Fibroblast of skin of scalp (primary cell): ENCODE results near the gene HECW1.

Experiments used
- DNase-seq: peaks from one replicate; pipeline ENCODE4 v3.0.0-alpha.2; 2013

HECW1 gene

DNA sequence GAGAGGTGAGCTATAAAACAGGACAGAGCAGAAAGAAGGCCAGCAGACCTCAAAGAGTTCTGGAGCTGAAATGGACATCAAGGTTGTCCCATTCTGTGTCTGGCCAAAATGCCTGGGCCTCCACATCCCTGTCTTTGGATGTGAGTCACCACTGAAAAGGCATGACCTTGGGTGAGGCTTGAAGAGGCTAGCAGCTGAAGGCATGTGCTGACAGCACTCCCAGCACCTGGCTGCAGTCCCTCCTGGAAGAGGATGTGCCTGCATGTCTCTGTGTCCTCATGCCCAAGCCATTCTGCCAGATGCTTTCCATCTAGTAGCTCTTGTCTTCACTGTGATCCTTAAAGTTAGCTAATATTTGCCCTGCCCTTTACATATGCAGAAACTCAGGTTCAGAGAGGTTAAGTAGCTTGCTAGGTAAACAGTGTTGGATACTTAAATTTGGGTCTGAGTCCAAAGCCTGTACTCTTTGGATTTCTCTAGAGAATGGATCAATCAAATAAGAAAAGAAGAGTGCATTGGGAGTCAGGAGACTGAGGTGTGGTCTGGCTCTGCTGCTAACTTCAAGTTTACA, 35.8 kb downstream of the HECW1 start:
- DNase-seq: no peak

DNA sequence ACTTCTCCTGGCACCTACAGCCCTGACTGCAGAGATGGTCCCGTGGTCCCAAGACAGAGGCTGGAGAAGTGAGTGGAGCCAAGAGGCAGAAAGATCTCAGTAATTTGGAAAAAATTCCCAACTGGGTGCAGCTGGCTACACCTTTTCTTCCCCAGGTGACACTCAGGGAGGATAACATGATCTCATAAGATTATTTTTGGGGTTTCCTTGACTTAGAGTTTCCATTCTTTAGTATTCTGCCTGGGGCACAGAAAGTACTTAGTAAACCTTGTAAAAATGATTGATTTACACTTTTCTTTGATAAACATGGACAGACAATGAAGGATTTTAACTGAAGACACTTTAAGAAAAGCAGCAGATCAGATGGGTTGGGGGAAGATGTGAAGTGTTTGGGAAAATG, 38.6 kb downstream of the HECW1 start:
- no peak for DNase-seq

DNA sequence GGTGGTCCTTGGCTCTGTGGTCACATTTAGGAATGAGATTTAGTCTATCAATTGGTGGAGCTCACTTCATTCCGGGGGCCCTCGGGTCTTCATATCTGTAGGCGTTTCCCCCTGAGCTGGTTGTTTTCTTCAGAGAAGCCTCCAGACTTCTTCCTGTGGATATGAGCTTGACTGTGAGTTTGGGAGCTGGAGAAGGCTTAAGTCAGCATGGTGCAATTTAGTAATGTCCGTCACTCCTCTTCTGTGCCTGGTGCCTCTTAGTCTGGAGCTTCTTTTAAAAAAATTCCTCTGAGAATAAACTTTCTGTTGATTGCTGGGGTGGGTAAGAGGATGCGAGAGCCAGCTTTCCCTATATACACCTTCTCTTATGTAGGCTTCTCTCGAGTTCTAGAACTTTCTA, 40.2 kb downstream of the HECW1 start:
- no peak for DNase-seq

DNA sequence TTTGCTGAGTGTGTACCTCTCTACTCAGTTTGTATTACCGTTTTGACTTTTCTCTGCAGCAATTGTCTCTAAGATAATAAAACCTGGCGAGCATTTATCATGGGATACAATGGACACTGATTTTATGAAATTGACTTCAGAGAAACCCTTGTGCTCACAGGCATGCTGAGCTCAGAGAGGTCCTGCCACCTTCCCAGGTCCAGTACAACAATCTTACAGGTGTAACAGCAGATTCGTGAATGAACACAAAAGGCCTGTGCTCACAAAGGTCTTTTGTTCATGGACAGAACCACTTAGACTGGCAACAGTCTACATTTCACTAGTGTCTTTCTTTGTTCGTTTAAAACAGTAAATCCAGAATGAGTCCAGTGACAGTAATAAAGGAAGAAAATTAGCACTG, 43.2 kb downstream of the HECW1 start:
- no peak for DNase-seq

DNA sequence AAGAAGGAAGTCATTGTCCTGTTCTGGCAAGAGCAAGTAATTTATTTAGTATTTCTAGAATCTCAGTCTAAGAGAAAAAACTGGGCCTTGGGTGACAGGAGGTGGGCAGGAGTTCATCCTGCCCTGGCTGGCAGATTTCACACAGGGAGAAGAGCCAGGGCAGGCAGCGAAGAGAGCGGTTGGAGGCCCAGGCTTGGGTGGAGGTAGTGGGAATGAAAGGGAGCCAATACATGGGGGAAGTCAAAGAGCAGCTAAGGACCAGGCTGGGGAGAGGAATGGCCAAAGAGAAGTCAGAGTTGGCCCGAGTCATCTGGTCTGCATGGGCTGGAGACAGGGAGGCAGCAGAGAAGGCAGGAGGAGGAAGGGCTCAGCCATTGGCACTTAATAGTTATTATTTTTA, 51.4 kb downstream of the HECW1 start:
- DNase-seq: no peak

DNA sequence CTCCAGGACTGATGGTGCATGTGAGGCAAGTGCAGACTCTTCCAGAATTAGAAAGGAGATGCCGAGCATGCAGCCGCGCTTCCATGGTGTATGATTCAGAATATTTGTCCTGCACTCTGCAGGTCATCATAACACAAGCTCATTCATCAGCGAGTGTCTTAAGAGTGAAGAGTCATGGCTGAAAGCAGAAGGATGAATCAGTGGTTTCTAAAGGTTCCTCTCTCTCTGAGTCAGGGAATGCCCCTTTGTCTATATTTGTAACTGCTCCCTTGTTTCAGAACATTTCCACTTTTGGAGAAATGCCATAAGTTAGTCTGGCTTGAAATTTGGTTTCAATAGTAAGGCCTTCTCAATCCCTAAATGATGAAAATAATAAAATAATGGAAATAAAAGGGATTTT, 52.3 kb downstream of the HECW1 start:
- DNase-seq: peak; percentile 96

DNA sequence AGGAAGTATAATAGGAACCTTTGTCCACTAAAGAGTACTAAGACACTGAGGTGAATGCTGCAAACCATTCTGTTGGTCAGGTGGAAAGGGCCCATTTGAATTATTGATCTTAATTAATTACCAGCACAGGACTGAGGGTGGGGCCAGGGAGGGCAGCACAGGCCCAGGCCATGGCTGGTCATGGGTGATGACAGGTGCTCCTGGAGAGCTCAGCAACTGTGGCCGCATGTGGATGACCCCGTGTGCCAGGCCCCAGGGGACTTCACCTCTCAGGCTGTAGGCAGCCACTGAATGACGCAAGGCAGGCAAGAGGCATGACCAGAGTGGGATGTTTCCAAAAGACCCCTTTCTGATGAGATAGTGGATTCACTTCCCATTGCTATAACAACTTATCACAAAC, 54.2 kb downstream of the HECW1 start:
- no peak for DNase-seq

DNA sequence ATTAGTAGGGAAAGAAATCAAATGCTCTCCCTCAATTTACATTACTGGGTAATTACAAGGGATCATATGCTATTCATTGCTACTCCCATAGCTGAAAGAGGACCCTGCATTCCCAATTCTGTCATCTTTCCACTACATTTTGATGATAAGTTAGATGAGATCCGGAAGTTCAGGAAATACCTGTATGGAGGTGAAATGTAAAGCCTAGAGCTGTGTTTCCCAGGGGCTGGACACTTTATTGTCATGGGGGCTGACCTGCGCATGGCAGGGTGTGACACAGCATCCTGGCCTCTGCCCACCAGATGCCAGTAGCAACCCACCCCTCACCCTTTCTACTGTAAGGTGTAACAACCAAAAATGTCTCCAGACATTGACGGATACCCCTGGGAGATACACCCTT, 56.6 kb downstream of the HECW1 start:
- DNase-seq: no peak

DNA sequence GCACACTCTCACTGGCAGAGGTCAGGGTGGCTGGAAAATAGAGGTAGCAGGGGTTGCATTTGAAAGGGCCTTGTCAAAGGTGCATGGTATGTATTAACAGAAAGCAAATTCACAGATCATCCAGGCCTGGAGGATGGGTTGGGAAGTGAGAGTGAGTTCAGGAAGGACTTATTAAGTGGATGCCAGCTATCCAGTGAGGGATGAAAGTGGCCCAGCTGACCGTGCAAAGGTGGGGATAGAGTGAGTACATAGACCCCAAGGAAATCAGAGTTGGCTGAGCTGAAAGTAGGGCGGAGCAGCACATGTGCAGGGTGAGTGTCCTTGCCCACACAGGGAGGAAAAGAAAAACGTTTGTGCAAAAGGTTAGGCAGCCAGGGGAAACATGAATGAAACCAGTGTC, 58.1 kb downstream of the HECW1 start:
- DNase-seq: no peak

DNA sequence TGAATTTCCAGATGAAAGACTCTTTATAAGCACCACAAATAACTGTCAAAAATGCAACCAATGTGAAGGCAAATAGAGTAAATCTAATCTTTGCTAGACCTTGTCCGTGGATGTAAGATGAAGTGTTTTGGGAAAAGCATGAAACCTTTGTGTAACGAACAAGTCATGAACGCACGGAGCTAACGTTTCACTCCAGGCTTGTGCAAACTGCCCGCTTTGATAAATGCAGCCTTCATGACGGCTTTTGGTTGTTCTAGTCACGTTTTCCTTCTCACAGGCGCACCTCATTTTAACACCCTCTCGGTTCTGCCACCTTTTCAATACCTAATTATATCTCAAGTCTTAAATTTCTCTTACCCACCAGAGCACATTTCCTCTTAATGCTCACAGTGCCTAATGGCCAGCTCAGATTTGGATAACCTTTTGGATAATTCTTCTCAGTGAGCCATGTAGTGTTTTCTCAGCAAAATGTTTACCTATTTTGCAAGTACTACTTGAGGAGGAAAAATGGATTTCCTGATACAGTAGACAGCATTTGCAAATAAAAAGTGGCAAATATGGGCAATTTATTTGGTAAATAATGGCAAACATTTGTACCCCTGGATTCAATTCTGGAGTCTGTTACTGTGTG, 63.2 kb downstream of the HECW1 start:
- no peak for DNase-seq

DNA sequence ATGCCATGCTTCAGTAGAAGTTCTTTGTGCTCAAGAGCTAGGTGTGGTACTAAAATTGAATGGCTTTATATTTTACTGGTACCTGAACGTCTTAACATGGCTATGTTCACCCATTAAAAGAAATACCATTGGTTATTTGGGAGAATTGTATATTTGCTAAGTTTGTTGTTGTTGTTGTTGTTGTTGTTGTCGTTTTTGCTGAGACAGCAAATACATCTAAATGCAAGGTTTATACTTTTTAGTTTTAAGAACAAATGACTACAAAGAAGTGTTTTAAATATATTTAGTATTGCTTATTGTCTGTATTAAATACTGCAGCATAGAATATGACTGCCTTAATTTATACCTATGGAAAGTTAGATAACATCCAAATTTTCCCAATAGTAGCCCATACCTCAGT, 66.9 kb downstream of the HECW1 start:
- no peak for DNase-seq

DNA sequence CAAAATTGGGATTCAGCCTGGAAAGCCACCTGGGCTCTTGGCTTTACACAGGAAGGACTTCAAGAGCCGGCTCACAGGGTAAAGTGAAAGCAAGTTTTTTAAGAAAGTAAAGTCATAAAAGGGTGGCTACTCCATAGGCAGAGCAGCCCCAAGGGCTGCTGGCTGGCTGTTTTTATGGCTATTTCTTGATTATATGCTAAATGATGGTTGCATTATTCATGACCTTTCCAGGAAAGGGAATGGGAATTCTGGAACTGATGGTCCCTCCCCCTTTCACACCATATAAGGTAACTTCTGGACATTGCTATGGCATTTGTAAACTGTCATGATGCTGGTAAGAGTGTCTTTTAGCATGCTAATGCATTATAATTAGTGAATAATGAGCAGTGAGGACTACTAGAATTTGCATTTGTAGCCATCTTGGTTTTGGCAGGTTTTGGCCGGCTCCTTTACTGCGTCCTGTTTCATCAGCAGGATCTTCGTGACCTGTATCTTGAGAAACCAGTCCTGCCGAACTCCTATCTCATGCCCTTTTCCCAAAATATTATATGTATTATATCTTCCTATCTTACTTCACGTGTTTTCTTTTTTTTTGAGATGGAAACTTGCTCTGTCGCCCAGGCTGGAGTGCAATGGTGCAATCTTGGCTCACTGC, 80.5 kb downstream of the HECW1 start:
- DNase-seq: no peak

DNA sequence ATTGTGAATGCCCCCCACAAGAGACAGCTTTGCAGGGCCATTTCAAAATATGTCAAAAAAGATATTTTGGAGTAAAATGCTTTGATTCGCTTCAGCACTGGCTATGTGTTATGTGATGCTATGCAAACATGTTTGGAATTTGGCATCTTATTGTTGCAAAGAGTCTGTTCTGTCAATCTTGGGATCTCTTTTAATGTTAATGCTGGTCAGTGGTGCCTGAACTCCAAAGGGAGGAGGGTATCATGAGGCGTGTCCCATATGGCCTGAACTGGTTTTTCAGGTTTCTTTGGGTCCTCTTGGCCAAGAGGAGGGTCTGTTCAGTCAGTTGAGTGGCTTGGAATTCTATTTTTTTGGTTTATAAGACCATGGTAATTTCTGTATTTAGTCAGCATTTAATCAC, 81.4 kb downstream of the HECW1 start:
- no peak for DNase-seq

DNA sequence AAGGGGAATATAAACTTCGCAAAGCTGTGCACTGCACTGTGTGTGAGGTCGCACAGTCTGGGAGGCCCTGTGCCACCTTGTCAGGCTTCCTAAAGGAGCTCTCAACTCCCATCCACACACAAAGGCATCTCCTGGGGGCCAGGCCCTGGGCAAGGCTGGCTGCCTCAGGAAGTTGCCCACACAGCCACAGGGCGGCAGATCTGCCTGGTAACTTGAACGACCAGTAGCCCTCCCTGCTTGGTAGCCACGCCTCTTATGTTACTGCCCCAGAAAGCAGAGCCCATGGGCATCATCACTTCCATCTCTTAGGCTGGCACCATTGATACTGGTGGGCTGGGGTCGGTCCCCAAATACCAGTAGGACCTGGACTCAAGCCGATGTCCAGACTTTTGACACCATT, 82.8 kb downstream of the HECW1 start:
- DNase-seq: no peak

DNA sequence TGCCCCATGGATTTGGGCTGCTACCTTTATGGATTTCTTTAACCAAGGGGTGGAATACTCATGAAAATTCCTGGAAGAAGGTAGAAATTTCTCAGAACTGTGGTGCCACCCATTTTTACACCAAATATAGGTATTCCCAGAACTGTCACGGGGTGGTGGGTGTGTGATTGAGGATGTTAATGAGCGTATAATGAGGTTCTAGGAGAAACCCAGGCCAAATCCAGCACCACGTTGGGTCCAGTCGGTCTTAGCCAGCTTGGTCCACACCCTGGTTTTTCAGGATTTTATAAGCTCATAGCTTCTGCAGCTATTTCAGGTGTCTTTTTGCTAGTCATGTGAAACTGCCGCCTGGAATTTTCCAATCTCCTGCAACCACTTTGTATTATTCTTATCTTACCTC, 83.3 kb downstream of the HECW1 start:
- DNase-seq: no peak

DNA sequence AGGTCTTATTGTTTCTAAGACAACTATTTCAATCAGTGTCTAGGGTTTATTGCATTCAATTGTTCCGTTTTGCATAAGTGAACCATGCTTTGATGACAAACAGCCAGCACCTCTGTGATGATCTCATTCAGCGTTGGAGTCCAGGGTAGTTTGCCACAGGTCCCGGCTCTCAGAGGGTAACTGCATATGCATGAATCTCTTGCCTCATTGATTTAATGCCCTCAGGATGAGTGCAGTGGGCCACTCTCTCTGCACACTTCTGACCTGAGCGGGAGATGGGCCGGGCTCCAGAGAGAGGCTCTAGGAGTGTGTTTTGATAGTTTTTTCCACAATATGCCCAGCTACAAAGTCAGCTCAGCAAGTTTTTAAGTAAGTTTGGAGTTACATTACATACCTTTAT, 83.9 kb downstream of the HECW1 start:
- DNase-seq: no peak

DNA sequence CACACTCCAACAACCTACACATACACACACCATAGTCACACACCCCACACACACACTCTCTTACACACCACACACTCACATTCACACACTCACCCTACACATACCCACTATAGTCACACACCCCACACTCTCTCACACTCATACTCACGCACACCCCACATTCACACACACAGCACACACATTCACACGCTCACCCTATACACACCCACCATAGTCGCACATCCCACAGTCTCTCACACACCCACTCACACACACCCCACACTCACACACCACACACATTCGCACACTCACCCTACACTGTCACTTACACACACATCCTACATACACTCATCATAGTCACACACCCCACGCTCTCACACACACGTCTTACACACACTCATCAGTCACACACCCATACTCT, 85.6 kb downstream of the HECW1 start:
- DNase-seq: no peak

DNA sequence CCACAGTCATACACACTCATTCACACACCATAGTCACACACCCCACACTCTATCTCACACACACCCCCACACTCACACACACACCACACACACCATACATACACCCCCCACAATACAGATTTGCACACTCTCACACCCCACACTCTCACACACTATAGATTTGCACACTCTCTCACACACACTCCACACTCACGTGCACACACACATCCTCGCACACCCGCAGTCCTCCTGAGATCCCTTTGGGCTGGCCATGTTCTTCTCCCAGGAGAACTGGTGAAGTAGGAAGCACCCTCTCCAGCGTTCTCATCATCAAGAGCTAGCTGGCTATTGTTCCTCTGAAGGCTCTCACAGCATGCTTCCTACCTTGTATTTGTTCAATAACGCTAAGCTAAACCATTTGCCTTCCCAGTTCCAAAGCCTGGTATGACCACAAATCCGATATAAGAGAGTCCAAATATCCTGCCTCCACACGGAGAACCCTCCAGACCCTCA, 86.2 kb downstream of the HECW1 start:
- DNase-seq: no peak

DNA sequence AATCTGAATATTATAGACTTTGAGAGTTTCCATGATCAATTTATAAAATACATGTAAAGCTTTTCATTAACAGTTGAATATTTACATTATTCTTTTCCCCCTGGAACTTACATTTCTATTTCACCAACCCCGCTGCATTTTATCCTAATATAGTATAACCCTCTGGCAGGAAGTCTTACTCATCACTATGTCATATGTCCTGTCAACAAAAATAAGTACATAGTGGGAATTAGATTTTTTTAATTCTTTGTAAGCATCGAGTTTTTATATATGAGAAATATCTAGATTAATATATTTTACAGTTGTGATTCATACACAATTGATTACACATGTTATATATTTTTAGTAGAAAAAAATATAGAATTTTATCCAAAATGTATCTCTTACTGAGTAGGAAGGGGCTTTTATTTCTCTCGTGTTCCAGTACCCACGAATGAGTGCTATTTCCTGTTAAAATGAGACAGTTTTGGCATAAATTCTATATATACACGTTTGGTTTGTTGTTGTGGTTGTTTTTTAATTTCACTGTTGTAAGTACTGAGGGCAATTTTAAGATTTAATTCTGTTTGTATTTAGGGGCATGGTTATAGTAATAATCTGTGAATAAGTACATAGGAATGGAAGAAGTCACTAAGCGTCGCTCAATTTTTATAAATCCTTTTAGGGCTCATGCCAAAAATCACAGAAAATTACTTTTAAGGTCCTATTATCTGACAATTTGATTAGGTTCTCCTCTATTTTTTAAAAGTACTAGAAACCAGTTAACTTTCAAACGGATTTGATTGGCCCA, 87.1 kb downstream of the HECW1 start:
- DNase-seq: peak; percentile 78

DNA sequence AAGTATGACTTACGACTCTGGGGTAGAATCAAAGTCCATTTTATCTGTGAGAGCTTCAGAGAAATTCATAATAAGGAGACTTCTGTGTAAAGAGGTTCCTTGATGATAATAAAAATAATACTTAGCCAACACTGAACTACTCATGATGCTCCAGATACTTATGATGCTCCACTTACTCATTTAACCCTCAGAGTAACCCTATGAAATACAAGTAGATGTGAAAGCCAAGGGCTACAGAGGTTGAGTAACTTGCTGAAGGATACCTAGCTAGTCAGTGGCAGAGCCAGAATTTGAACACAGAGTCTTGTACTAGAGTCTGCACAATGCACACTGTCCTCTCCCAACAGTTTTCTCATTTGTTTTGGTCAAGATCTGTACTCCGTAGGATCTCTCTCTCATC, 89.5 kb downstream of the HECW1 start:
- DNase-seq: no peak

DNA sequence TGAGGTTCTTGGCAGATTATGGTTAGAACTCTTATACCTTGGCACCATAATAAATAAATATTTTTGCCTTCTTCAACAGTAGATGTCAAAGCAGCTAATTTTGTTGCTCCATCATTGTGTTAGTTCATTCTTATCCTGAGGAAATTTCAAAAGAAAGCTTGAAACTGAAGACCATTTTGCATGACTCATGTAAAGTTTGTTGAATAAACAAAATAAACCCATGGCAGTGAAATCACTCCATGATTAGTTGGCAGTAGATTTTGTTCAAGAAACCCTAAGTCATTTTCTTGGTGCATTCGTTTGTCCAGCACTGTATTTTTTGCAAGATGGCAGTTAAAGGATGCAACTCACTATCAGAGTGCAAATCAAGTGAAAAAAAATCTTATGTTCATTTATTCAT, 91.6 kb downstream of the HECW1 start:
- DNase-seq: peak; percentile 56

DNA sequence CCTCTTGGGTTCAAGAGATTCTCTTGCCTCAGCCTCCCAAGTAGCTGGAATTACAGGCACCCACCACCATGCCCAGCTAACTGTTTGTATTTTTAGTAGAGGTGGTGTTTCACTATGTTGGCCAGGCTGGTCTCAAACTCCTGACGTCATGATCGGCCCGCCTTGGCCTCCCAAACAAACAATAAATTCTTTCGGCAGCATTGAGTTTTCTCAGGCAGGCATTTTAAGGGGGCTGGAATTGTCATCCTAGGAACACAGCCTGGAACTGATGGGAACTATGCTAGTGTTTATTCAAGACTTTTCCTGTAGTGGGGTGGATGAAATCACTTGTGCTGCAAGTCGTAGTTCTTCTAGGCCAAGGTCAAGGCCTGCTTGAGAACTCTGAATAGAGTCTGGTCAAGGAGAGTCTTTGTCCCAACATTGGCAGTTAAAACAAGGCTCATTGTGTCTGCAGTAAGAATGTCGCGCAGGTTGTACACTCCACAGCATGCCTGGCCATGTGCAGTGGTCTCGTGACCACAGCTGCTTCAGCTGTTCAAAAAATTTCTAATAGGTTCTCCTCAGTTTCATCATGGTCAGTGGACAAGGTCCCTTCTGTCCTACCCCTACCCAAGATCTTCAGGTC, 92.8 kb downstream of the HECW1 start:
- DNase-seq: no peak

DNA sequence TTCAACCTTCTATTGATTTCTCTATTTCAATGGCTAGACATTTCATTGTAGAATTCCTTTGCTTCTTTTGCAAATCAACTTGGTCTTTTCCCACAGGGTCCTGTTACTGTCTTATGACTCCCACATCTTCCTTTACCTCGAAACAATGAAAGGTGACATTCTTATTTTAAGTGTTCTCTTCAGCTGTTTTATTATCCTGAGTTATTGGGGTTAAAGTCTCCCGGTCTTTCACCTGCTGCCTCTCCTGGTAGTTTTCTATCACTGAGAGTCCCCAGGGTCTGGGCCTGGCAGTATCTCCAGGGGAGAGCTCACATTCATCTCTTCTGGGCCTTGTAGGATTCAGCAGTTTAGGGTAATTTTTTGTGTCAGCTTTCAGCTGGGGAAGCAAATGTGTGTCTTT, 95.8 kb downstream of the HECW1 start:
- no peak for DNase-seq
